Measurements from ENCODE around the gene WDR44. TPM values are rescaled to one million over a fixed set of nuclear protein-coding genes. Genes with fewer than 3 reads are reported as not detected.

The WDR44 gene
- total RNA-seq, 1 donor = 25.3 TPM

DNA sequence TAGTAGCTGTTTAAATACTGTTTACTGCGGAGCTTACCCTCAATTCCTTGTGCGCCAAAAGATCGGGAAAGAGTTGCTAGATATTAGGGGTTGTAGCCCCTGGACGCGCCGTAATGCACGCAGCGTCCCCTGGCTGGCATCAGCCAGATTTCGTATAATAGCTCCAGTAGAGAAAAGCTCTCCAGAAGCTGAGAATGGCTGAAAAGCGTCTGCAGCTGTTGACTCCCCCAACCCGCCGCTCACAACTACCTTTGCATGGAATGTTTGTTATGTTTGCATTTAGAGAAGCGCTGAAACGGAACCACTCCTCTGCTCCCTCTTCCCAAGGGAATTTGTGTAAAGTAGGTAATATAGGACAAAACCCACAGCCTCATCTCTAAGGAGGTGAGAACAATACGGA is 153.4 kb downstream of the WDR44 start:
- no peak for DNase-seq (ENCODE audit: low read depth)
- TF ChIP-seq, protein P1, sequence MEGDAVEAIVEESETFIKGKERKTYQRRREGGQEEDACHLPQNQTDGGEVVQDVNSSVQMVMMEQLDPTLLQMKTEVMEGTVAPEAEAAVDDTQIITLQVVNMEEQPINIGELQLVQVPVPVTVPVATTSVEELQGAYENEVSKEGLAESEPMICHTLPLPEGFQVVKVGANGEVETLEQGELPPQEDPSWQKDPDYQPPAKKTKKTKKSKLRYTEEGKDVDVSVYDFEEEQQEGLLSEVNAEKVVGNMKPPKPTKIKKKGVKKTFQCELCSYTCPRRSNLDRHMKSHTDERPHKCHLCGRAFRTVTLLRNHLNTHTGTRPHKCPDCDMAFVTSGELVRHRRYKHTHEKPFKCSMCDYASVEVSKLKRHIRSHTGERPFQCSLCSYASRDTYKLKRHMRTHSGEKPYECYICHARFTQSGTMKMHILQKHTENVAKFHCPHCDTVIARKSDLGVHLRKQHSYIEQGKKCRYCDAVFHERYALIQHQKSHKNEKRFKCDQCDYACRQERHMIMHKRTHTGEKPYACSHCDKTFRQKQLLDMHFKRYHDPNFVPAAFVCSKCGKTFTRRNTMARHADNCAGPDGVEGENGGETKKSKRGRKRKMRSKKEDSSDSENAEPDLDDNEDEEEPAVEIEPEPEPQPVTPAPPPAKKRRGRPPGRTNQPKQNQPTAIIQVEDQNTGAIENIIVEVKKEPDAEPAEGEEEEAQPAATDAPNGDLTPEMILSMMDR (IDR thresholded peaks at IDR 0.05; ENCODE audit: insufficient read depth, low read length) = no peak
- H3K4me3 ChIP-seq (ENCODE audit: low read depth, low read length) = no peak overlapping the region

Small RNAs within 50 kb of the gene (small RNA-seq; reads per million reads assigned to genes)
- gene MIR1277 = not detected

Other genes starting within 250 kb of the WDR44 start
- 0.82 and 7.2 TPM in 2 replicates for gene KLHL13, start 229.3 kb upstream of the WDR44 start, total RNA-seq (ENCODE audit: low replicate concordance)
- 34.8 and 60.8 TPM in 2 replicates for gene DOCK11, start 149.7 kb downstream of the WDR44 start, total RNA-seq (ENCODE audit: low replicate concordance)

Data from fibroblast of the aortic adventitia (primary cell).